Body of pancreas (tissue), 4 donors: ENCODE data around the gene PPP1R15B.

Experiments
- POLR2A ChIP-seq, 3 donors: fragments of 450-650 bp; IDR thresholded peaks; one replicate each; pipeline ENCODE4 v1.6.1; 2016; ENCODE audit warnings: antibody characterized with exemption in 3 of 3, mild to moderate bottlenecking in 2 of 3
- TF ChIP-seq, protein P1 (sequence below), 7 experiments: fragments of 450-650 bp in 4 of 7; fragments of 200-600 bp in 3 of 7; sonication (generic) in 3 of 7; IDR thresholded peaks; one replicate each; pipeline ENCODE4 v1.5.1; 2016 to 2019; ENCODE audit warnings: antibody characterized with exemption in 7 of 7

DNA sequence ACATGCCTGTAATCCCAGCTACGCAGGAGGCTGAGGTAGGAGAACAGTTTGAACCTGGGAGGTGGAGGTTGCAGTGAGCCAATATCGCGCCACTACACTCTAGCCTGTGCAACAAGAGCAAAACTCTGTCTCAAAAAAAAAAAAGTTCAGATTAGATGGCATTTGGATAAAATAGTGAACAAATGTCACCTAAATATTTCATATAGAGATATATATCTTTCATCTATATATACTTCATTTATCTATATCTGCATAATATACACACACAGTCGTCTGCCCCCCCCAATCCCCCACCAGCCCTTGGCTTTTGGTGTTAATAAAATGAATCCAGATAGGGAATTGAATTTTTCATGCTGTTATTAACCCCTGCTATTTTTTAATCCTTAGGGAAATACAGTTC, 5.0 kb downstream of the PPP1R15B start:
- no peak for TF ChIP-seq POLR2A (IDR thresholded peaks at IDR 0.05)
- TF ChIP-seq, protein P1, sequence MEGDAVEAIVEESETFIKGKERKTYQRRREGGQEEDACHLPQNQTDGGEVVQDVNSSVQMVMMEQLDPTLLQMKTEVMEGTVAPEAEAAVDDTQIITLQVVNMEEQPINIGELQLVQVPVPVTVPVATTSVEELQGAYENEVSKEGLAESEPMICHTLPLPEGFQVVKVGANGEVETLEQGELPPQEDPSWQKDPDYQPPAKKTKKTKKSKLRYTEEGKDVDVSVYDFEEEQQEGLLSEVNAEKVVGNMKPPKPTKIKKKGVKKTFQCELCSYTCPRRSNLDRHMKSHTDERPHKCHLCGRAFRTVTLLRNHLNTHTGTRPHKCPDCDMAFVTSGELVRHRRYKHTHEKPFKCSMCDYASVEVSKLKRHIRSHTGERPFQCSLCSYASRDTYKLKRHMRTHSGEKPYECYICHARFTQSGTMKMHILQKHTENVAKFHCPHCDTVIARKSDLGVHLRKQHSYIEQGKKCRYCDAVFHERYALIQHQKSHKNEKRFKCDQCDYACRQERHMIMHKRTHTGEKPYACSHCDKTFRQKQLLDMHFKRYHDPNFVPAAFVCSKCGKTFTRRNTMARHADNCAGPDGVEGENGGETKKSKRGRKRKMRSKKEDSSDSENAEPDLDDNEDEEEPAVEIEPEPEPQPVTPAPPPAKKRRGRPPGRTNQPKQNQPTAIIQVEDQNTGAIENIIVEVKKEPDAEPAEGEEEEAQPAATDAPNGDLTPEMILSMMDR (IDR thresholded peaks at IDR 0.05): no peak
